HepG2 (cell line): ENCODE measurements around the gene MYO1E. TPM values are rescaled to one million over a fixed set of nuclear protein-coding genes. Genes with fewer than 3 reads are reported as not detected.

Source experiments
- ATAC-seq: fragments of 200-7000 bp; cut with Tn5 transposase; 3 replicates; pipeline ENCODE4 v1.9.1; 2020; ENCODE audit warnings: mild to moderate bottlenecking, moderate library complexity
- BruUV-seq: library from RNA; stranded (reverse); fragments of 400-500 nt; replicated peaks from 2 replicates; lab custom pipeline; 2021; lab: Mats Ljungman, UMichigan
- CTCF ChIA-PET: fragments of 300-600 bp; formaldehyde crosslinking; extraction: SDS; loops from one replicate; lab custom pipeline; 2021; ENCODE audit warnings: low total read pairs, inconsistent platforms, low intra/inter-chr PET ratio; lab: Yijun Ruan, JAX
- POLR2A ChIA-PET: fragments of 350-600 bp; sonication (Branson Sonifier 250); formaldehyde crosslinking; loops from one replicate; lab custom pipeline; 2020; ENCODE audit warnings: antibody characterized with exemption, inconsistent platforms; lab: Yijun Ruan, JAX
- DNase-seq: peaks from one replicate; pipeline ENCODE4 v3.0.0-alpha.2; 2015; ENCODE audit warnings: low spot score
- FAIRE-seq: peaks from 3 replicates; lab custom pipeline; 2011; peaks lifted over from hg19 to GRCh38; lab: Jason Lieb, UNC
- H2AFZ ChIP-seq: one replicate; pipeline ENCODE4 v1.6.1; 2011; ENCODE audit warnings: low read length, inconsistent platforms
- H3K27ac ChIP-seq: fragments of 300-600 bp; 3 replicates; pipeline ENCODE4 v1.8.0; 2011; ENCODE audit warnings: mixed run types, mild to moderate bottlenecking, mixed read lengths, low read length, inconsistent platforms; ENCODE audit not compliant: insufficient read depth; ENCODE audit errors: extremely low read length
- H3K27me3 ChIP-seq, 2 experiments: fragments of 200-600 bp in 1 of 2; 2 replicates in 1 of 2; 3 replicates in 1 of 2; pipeline versions ENCODE4 v1.6.0 to v1.8.0; 2011; ENCODE audit warnings: low read length in 2 of 2, mild to moderate bottlenecking in 2 of 2, moderate library complexity in 2 of 2, inconsistent platforms in 1 of 2; ENCODE audit not compliant: insufficient read depth in 2 of 2, control insufficient read depth in 1 of 2
- H3K36me3 ChIP-seq, 2 experiments: fragments of 200-600 bp in 1 of 2; replicated peaks in 1 of 2; 2 replicates in 1 of 2; 3 replicates in 1 of 2; pipeline versions ENCODE4 v1.5.1 to v1.8.0; 2011; ENCODE audit warnings: low read length in 2 of 2, inconsistent platforms in 1 of 2; ENCODE audit not compliant: insufficient read depth in 2 of 2, control insufficient read depth in 1 of 2
- H3K4me1 ChIP-seq: 2 replicates; pipeline ENCODE4 v1.5.1; 2012; ENCODE audit warnings: low read length, inconsistent platforms; ENCODE audit not compliant: insufficient read depth
- H3K4me2 ChIP-seq: 2 replicates; pipeline ENCODE4 v1.6.0; 2011; ENCODE audit warnings: low read depth, low read length, inconsistent platforms
- H3K4me3 ChIP-seq, 3 experiments: fragments of 200-600 bp in 1 of 3; sonication (generic), shearing (Covaris generic) in 1 of 3; replicated peaks in 1 of 3; 2 replicates each; pipeline ENCODE4 v1.5.1; 2011 to 2016; ENCODE audit warnings: low read length in 3 of 3, inconsistent platforms in 2 of 3, low read depth in 2 of 3, mild to moderate bottlenecking in 2 of 3, control low read depth in 1 of 3, mixed read lengths in 1 of 3; ENCODE audit not compliant: insufficient read depth in 1 of 3
- H3K79me2 ChIP-seq: one replicate; pipeline ENCODE4 v1.6.1; 2011; ENCODE audit warnings: low read length, inconsistent platforms; ENCODE audit not compliant: insufficient read depth
- H3K9ac ChIP-seq: 2 replicates; pipeline ENCODE4 v1.6.0; 2011; ENCODE audit warnings: mild to moderate bottlenecking, low read depth, low read length, inconsistent platforms; ENCODE audit not compliant: insufficient read depth
- H3K9me3 ChIP-seq: 2 replicates; pipeline ENCODE4 v1.5.1; 2012; ENCODE audit warnings: mild to moderate bottlenecking, low read length
- H4K20me1 ChIP-seq: 2 replicates; pipeline ENCODE4 v1.6.0; 2011; ENCODE audit warnings: inconsistent platforms, mild to moderate bottlenecking, low read length, moderate library complexity; ENCODE audit not compliant: insufficient read depth
- CERS6 ChIP-seq: sonication (generic); formaldehyde crosslinking; IDR thresholded peaks from 2 replicates; pipeline ENCODE4 v1.5.0; 2020; ENCODE audit warnings: missing genetic modification reagents
- MAFK ChIP-seq, 2 experiments: IDR thresholded peaks in 1 of 2; conservative IDR thresholded peaks in 1 of 2; 2 replicates each; pipeline ENCODE4 v1.6.1; 2011; ENCODE audit warnings: improper control_type of control experiment in 2 of 2, low read length in 2 of 2
- MXD3 ChIP-seq: IDR thresholded peaks from 2 replicates; pipeline ENCODE4 v1.6.1; 2016; ENCODE audit warnings: mild to moderate bottlenecking, missing biosample characterization, missing genetic modification reagents
- NR2F6 ChIP-seq, 2 experiments: IDR thresholded peaks; 2 replicates each; pipeline ENCODE4 v1.6.1; 2016; ENCODE audit warnings: antibody characterized with exemption in 1 of 2, mild to moderate bottlenecking in 1 of 2
- RAD21 ChIP-seq: fragments of 450-650 bp; formaldehyde crosslinking; IDR thresholded peaks from 2 replicates; pipeline ENCODE4 v1.5.0; 2020; ENCODE audit warnings: mild to moderate bottlenecking
- RFX5 ChIP-seq: IDR thresholded peaks from 2 replicates; pipeline ENCODE4 v1.6.1; 2011; ENCODE audit warnings: low read depth, low read length, improper control_type of control experiment
- SRSF4 ChIP-seq: fragments of 200-400 bp; formaldehyde crosslinking; IDR thresholded peaks from one replicate; pipeline ENCODE4 v1.6.1; 2018; ENCODE audit warnings: mild to moderate bottlenecking, low read depth, low read length, moderate library complexity; ENCODE audit not compliant: poor library complexity, severe bottlenecking
- TRIM24 ChIP-seq: sonication (generic); formaldehyde crosslinking; IDR thresholded peaks from 2 replicates; pipeline ENCODE4 v1.8.0; 2022; ENCODE audit warnings: mild to moderate bottlenecking, missing genetic modification reagents
- ZBTB1 ChIP-seq: sonication (generic); formaldehyde crosslinking; IDR thresholded peaks from 2 replicates; pipeline ENCODE4 v1.4.0; 2020; ENCODE audit warnings: missing genetic modification reagents, borderline replicate concordance
- ZFP62 ChIP-seq: sonication (generic); formaldehyde crosslinking; IDR thresholded peaks from 2 replicates; pipeline ENCODE4 v1.4.0; 2020; ENCODE audit warnings: missing genetic modification reagents
- ZNF451 ChIP-seq: sonication (generic); formaldehyde crosslinking; IDR thresholded peaks from 2 replicates; pipeline ENCODE4 v1.5.0; 2020; ENCODE audit warnings: mild to moderate bottlenecking, missing genetic modification reagents
- ZNF839 ChIP-seq: sonication (generic); formaldehyde crosslinking; IDR thresholded peaks from 2 replicates; pipeline ENCODE4 v1.4.0; 2020; ENCODE audit warnings: missing genetic modification reagents, mild to moderate bottlenecking, borderline replicate concordance
- WGBS: methylation state at CpG from one replicate; pipeline ENCODE4 v1.1.6; 2017; ENCODE audit warnings: low lambda C conversion rate; 5-methylcytosine and 5-hydroxymethylcytosine counted together
- in situ Hi-C: cut with HindIII; loops from 2 replicates; pipeline ENCODE4 v1.10.0; 2017; ENCODE audit warnings: low pct_unique_long_range_greater_than_20kb; ENCODE audit not compliant: extremely low pct_ligation_motif_present
- intact Hi-C: fragments of 100-400 bp; cut with micrococcal nuclease; formaldehyde crosslinking; loops from one replicate; pipeline ENCODE4 v1.10.0; 2022; ENCODE audit not compliant: unreplicated experiment
- polyA plus RNA-seq, 8 experiments: library from polyadenylated mRNA; depleted of rRNA in 3 of 8; stranded (reverse) in 7 of 8; unstranded in 1 of 8; fragments of >200 nt; fragmentation: Illumina TruSeq in 4 of 8; extraction: Trizol in 4 of 8; gene quantifications; 2 replicates each; pipeline versions ENCODE4 v1.2.1 to v1.2.3, GENCODE V29; 2011 to 2016; ENCODE audit warnings: low read depth in 4 of 8, missing spikeins in 1 of 8, mixed read lengths in 1 of 8; ENCODE audit not compliant: insufficient read depth in 1 of 8
- total RNA-seq, 5 experiments: library from RNA; depleted of rRNA; stranded (reverse); fragments of >200 nt; fragmentation: Illumina TruSeq; extraction: Trizol; gene quantifications; 2 replicates each; pipeline ENCODE4 v1.2.3, GENCODE V29; 2016; ENCODE audit warnings: low read depth in 1 of 5

The MYO1E gene
- total and polyA plus RNA-seq, 2 of the 13 experiments (the other 11 are each of a cell fraction or from before 2014, with no cell fraction given): 15.7 to 25.1 TPM

GRCh38 chr15:59157840-59158700 is 214.6 kb downstream of the MYO1E start (continued):
- TF ChIP-seq CERS6 (CRISPR knock-in tag) (no peak), ZNF839 (no peak), SRSF4 (no peak), MXD3 (no peak), ZNF451 (CRISPR knock-in tag) (no peak), TRIM24 (CRISPR knock-in tag) (no peak)

GRCh38 chr15:59157396-59157795 is 215.3 kb downstream of the MYO1E start:
- H2AFZ ChIP-seq: no peak overlapping the region
- H4K20me1 ChIP-seq: no peaks in the 10 kb centered on the region
- CTCF ChIA-PET: no interaction called here
- DNase-seq (no peak), ATAC-seq (no peak), FAIRE-seq (no peak)
- no peaks in the 10 kb centered on the region for H3K27me3 ChIP-seq
- H3K4me2 ChIP-seq: no peak overlapping the region
- H3K27ac ChIP-seq: no peak overlapping the region
- 98% methylated on average over 5 of the region's 5 CpGs for WGBS
- no peak overlapping the region for H3K9ac ChIP-seq
- peaks cover 14 to 52% of the 10 kb centered on the region in 2 experiments for H3K36me3 ChIP-seq
- no peaks in the 10 kb centered on the region for H3K79me2 ChIP-seq
- no TSS peak for BruUV-seq
- POLR2A ChIA-PET: no interaction called here
- no peak for TF ChIP-seq MAFK (conservative IDR thresholded peaks at IDR 0.05 in 1 of 2, IDR thresholded peaks at IDR 0.05 in 1 of 2; ENCODE audit: low read length in 2 of 2)
- no peak for TF ChIP-seq RAD21 (CRISPR knock-in tag)
- TF ChIP-seq RFX5: 0 out of 2 replicates have a peak, but pooled peaks have one; percentile 47
- TF ChIP-seq ZBTB1: no peak
- no peak for TF ChIP-seq NR2F6 (IDR thresholded peaks at IDR 0.05)
- TF ChIP-seq NR2F6 (CRISPR knock-in tag; IDR thresholded peaks at IDR 0.05): no peak
- TF ChIP-seq ZFP62 (CRISPR knock-in tag): no peak
- intact Hi-C loops: no loop called here
- no peak overlapping the region for H3K4me3 ChIP-seq
- no peaks in the 10 kb centered on the region for H3K9me3 ChIP-seq
- in situ Hi-C loops: no loop called here
- no peaks in the 10 kb centered on the region for H3K4me1 ChIP-seq
